GM12801 (cell line): ENCODE measurements around the gene FOXO3.

Experiments
- TF ChIP-seq, protein P1 (sequence below): IDR thresholded peaks from one replicate; pipeline ENCODE4 v1.5.1; 2011; ENCODE audit warnings: control low read depth; ENCODE audit not compliant: insufficient read length; ENCODE audit errors: extremely low read depth

FOXO3 gene

GRCh38 chr6:108714101-108714765 lies 153.5 kb downstream of the FOXO3 start:
- TF ChIP-seq, protein P1, sequence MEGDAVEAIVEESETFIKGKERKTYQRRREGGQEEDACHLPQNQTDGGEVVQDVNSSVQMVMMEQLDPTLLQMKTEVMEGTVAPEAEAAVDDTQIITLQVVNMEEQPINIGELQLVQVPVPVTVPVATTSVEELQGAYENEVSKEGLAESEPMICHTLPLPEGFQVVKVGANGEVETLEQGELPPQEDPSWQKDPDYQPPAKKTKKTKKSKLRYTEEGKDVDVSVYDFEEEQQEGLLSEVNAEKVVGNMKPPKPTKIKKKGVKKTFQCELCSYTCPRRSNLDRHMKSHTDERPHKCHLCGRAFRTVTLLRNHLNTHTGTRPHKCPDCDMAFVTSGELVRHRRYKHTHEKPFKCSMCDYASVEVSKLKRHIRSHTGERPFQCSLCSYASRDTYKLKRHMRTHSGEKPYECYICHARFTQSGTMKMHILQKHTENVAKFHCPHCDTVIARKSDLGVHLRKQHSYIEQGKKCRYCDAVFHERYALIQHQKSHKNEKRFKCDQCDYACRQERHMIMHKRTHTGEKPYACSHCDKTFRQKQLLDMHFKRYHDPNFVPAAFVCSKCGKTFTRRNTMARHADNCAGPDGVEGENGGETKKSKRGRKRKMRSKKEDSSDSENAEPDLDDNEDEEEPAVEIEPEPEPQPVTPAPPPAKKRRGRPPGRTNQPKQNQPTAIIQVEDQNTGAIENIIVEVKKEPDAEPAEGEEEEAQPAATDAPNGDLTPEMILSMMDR, result no peak

GRCh38 chr6:108714766-108715414 lies 154.2 kb downstream of the FOXO3 start:
- TF ChIP-seq, protein P1, result no peak

DNA sequence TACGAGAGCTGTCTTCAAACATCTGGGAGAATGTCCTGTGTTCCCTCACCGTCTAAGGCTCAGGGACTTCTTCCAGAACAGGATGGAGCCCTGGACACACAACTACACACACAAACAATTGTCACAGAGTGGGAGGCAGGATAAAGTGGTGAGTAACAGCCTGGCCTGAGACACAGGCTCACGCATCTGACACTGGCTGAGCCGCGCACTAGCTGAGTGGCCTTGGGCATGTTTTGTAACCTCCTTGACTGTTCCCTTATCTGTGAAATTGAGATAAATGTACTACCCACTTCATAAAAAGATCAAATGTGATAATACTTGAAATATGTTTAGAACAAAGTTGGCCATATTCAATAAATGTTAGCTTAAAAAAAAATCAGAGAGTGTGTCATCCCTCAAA lies 155.1 kb downstream of the FOXO3 start:
- TF ChIP-seq, protein P1, result no peak

DNA sequence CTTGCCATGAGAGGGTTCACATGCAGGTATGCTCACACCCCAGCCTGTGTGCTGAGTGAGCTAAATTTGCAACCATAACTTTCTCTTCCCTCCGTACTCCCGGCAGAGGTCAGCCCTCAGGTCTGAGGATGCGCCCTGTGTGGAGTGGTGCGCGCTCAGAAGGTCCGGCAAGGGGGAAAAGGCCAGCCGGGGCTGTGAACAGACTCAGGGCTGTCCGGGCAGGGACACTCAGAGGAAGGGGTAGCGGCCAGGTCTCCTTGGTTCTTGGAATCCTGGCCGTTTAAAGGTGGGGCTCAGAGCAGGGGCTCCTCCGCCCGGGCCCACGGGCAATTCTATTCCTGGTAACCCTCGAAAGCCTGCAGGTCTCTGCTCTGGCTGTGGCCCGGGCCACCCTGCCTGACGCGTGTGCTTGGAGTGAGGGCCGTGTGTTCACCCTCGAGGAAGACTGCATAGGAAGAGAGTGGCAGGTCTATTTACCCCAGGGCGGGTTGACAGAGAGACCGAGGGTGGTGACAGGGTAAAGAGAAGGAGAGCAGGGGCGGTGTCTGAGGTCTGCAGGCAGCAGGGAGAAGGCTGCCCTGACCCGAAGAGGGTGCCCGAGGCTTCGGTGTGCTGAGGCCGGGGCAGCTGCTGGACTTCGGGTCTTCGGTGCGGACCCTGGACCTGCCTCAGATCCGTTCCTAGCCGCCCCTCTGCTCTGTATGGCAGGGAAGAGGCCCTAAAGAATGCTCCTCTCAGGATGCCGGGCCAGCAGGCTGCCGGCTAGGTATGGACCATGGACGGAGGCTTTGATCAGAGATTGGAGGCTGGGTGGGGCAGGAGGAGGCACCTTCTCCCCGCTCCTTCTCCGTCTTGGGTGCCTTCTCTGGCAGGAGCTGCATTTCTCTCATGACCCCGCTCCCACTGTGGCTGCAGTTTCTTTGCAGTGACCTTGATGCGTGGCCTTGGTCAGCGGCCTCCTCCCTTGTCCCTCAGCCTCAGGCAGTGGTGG lies 156.4 kb downstream of the FOXO3 start:
- TF ChIP-seq, protein P1, result no peak

DNA sequence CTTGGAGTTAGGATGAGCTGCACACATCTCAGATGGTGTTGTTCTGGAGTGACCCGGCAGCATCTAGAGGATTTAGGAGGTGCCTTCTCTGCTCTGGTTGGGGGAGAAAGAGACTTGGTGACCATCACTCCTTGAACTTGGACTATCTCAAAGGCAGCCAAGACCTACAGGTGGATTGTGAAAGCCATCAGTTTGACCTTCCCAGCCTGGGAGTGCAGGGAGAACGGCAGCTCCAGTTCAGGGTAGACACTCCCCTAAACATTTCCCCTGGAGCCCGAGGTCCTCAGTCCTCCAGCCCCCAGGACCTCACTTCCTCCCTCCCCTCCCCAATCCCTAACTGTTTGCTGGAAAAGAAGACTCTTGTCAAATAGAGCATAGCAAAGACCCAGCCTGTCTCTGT lies 158.8 kb downstream of the FOXO3 start:
- TF ChIP-seq, protein P1, result no peak

DNA sequence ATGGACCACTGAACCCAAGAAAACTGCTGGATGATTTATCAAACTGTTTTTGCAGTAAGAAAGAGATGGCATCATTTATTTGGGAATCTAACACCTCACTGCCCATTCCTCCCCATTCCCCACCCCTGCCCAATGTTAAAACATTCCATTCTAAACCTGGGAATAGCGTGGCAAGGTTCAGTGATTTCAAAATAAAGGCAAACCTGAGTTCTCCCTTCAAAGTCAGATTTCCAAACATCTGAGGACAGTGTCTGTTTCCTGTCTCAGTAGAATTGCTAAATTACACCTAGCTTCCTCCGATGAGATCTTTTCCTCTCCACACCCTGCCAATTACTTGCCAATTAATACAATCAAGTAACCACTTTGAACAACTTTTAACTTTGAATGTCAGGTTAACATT lies 160.1 kb downstream of the FOXO3 start:
- TF ChIP-seq, protein P1, result no peak

GRCh38 chr6:108721286-108721685 lies 160.6 kb downstream of the FOXO3 start:
- TF ChIP-seq, protein P1, result no peak
